Trophoblast cell (in vitro differentiated cells and primary cell): Measurements from ENCODE around the gene CCNT1.

Source experiments
- DNase-seq, 2 donors: peaks; one replicate each; pipeline ENCODE4 v3.0.0-alpha.2; 2016
- H2AFZ ChIP-seq: 2 replicates; pipeline ENCODE4 v1.6.1; 2013; ENCODE audit warnings: low read length, moderate library complexity, mild to moderate bottlenecking; ENCODE audit not compliant: insufficient read depth, poor library complexity
- H2AK5ac ChIP-seq: 2 replicates; pipeline ENCODE4 v1.6.1; 2013; ENCODE audit warnings: mild to moderate bottlenecking, low read length
- H2BK120ac ChIP-seq: 2 replicates; pipeline ENCODE4 v1.6.1; 2013; ENCODE audit warnings: low read length, mild to moderate bottlenecking, moderate library complexity; ENCODE audit not compliant: insufficient read depth, poor library complexity
- H2BK12ac ChIP-seq: 2 replicates; pipeline ENCODE4 v1.6.1; 2013; ENCODE audit warnings: mild to moderate bottlenecking, low read length, moderate library complexity
- H2BK5ac ChIP-seq: 2 replicates; pipeline ENCODE4 v1.6.1; 2013; ENCODE audit warnings: low read length, low read depth, moderate library complexity, mild to moderate bottlenecking; ENCODE audit not compliant: poor library complexity
- H3K14ac ChIP-seq: 2 replicates; pipeline ENCODE4 v1.6.1; 2013; ENCODE audit warnings: mild to moderate bottlenecking, low read length
- H3K18ac ChIP-seq: 2 replicates; pipeline ENCODE4 v1.6.1; 2013; ENCODE audit warnings: mild to moderate bottlenecking, low read length
- H3K23ac ChIP-seq: 2 replicates; pipeline ENCODE4 v1.6.1; 2013; ENCODE audit warnings: low read length
- H3K27ac ChIP-seq: 2 replicates; pipeline ENCODE4 v1.5.1; 2013; ENCODE audit warnings: low read depth, mild to moderate bottlenecking, inconsistent platforms, low read length, moderate library complexity
- H3K27me3 ChIP-seq: 2 replicates; pipeline ENCODE4 v1.6.1; 2013; ENCODE audit warnings: inconsistent platforms, mild to moderate bottlenecking, low read length, moderate library complexity; ENCODE audit not compliant: insufficient read depth
- H3K36me3 ChIP-seq, 2 experiments: 1 replicate in 1 of 2; 2 replicates in 1 of 2; pipeline ENCODE4 v1.6.1; 2013; ENCODE audit warnings: low read length in 2 of 2, mild to moderate bottlenecking in 2 of 2, moderate library complexity in 1 of 2; ENCODE audit not compliant: insufficient read depth in 2 of 2, control insufficient read depth in 1 of 2
- H3K4ac ChIP-seq: 2 replicates; pipeline ENCODE4 v1.6.1; 2013; ENCODE audit warnings: low read depth, mild to moderate bottlenecking, low read length, moderate library complexity
- H3K4me1 ChIP-seq, 2 experiments: 1 replicate in 1 of 2; 2 replicates in 1 of 2; pipeline ENCODE4 v1.6.1; 2013; ENCODE audit warnings: low read length in 2 of 2, mild to moderate bottlenecking in 2 of 2, moderate library complexity in 1 of 2; ENCODE audit not compliant: insufficient read depth in 2 of 2, control insufficient read depth in 1 of 2
- H3K4me2 ChIP-seq: 2 replicates; pipeline ENCODE4 v1.6.1; 2013; ENCODE audit warnings: inconsistent platforms, mild to moderate bottlenecking, low read length, moderate library complexity
- H3K4me3 ChIP-seq: 2 replicates; pipeline ENCODE4 v1.5.1; 2013; ENCODE audit warnings: mild to moderate bottlenecking, low read depth, low read length, inconsistent platforms
- H3K79me1 ChIP-seq: one replicate; pipeline ENCODE4 v1.6.1; 2013; ENCODE audit warnings: low read length
- H3K79me2 ChIP-seq: 2 replicates; pipeline ENCODE4 v1.6.1; 2013; ENCODE audit warnings: low read length, mild to moderate bottlenecking; ENCODE audit not compliant: control insufficient read depth, insufficient read depth, poor library complexity
- H3K9ac ChIP-seq: 2 replicates; pipeline ENCODE4 v1.6.1; 2013; ENCODE audit warnings: mild to moderate bottlenecking, low read length
- H3K9me3 ChIP-seq: 2 replicates; pipeline ENCODE4 v1.6.1; 2013; ENCODE audit warnings: low read depth, mild to moderate bottlenecking, control low read depth, inconsistent platforms, low read length; ENCODE audit not compliant: insufficient read depth
- H4K12ac ChIP-seq: 2 replicates; pipeline ENCODE4 v1.6.1; 2013; ENCODE audit warnings: low read depth, mild to moderate bottlenecking, low read length, moderate library complexity
- H4K8ac ChIP-seq: 2 replicates; pipeline ENCODE4 v1.6.1; 2013; ENCODE audit warnings: low read depth, mild to moderate bottlenecking, low read length, moderate library complexity
- H4K91ac ChIP-seq: one replicate; pipeline ENCODE4 v1.6.1; 2013; ENCODE audit warnings: low read depth, mild to moderate bottlenecking, low read length, moderate library complexity
- WGBS: extraction: QIAGEN DNeasy Blood & Tissue Kit; methylation state at CpG from one replicate; pipeline ENCODE4 v1.1.7; 2013; ENCODE audit warnings: missing lambda C conversion rate; ENCODE audit not compliant: insufficient read length, insufficient coverage; ENCODE audit errors: extremely low coverage; 5-methylcytosine and 5-hydroxymethylcytosine counted together

Gene CCNT1

DNA sequence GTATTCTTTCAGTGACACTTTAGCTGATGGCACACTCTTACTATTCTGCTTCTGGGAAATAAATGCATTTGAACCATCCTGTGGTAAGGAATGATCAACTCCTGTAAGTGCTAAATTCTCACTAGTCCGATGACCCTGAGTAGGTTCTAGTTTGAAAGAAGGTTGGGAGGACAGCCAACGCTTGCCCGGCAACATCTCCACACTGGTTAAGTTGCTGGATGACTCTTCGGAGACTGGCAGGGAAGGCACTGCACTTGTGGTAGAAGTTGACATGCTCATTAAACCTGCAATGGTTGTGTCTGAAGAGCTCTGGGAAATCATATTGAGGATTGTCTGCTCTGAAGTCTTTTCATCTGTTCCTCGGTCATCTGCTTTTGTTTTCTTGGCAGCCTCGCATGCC is 22.5 kb downstream of the CCNT1 start:
- H3K9ac ChIP-seq, result no peak overlapping the region
- no peaks in the 10 kb centered on the region for H3K9me3 ChIP-seq
- no peak overlapping the region for H4K12ac ChIP-seq
- H3K4me1 ChIP-seq, result no peaks in the 10 kb centered on the region
- no peak overlapping the region for H4K91ac ChIP-seq
- peaks cover 24 to 32% of the 10 kb centered on the region in 2 experiments for H3K36me3 ChIP-seq
- no peak overlapping the region for H2BK5ac ChIP-seq
- H3K18ac ChIP-seq, result no peak overlapping the region
- no peak overlapping the region for H4K8ac ChIP-seq
- DNase-seq, result no peak
- no peaks in the 10 kb centered on the region for H3K27me3 ChIP-seq
- H3K27ac ChIP-seq, result no peak overlapping the region
- no peaks in the 10 kb centered on the region for H3K79me2 ChIP-seq
- H3K4ac ChIP-seq, result no peak overlapping the region
- no peak overlapping the region for H2AFZ ChIP-seq
- H3K14ac ChIP-seq, result no peak overlapping the region
- no peak overlapping the region for H3K23ac ChIP-seq
- no peak overlapping the region for H3K4me2 ChIP-seq
- WGBS, result no CpG with 5 or more reads among the region's 6 CpGs
- no peak overlapping the region for H2BK12ac ChIP-seq
- no peak overlapping the region for H3K4me3 ChIP-seq
- H3K79me1 ChIP-seq, result no peaks in the 10 kb centered on the region
- no peak overlapping the region for H2AK5ac ChIP-seq
- no peak overlapping the region for H2BK120ac ChIP-seq

DNA sequence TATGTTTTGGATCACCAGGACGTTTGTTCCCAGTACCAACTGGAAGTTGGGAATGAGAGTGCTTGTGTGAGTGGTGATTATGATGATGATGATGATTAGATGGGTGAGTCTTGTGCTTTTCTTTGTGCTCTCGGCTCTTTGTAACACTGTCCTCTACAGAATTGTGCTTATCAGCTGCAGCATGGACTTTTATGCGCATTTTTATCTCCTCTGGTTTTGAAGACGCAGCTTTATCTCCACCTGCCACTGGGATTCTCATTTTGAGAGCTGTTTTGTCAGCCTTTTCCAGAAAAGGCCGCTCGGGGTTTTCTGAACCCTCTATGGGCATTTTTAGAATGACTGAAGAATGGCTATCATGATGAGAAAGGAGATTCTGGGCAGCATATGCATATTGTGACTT is 22.9 kb downstream of the CCNT1 start:
- Histone ChIP-seq H3K79me2 (no peaks in the 10 kb centered on the region), H3K4me3 (no peak overlapping the region), H3K18ac (no peak overlapping the region), H3K4me2 (no peak overlapping the region), H3K27ac (no peak overlapping the region), H2BK120ac (no peak overlapping the region), H3K9me3 (no peaks in the 10 kb centered on the region), H4K91ac (no peak overlapping the region), H3K9ac (no peak overlapping the region), H3K14ac (no peak overlapping the region), H3K36me3 (peaks cover 22 to 32% of the 10 kb centered on the region in 2 experiments), H4K8ac (no peak overlapping the region), H4K12ac (no peak overlapping the region), H3K79me1 (no peaks in the 10 kb centered on the region), H2BK5ac (no peak overlapping the region), H3K27me3 (no peaks in the 10 kb centered on the region), H3K4me1 (no peaks in the 10 kb centered on the region), H2AK5ac (no peak overlapping the region), H2AFZ (no peak overlapping the region), H2BK12ac (no peak overlapping the region), H3K23ac (no peak overlapping the region), H3K4ac (no peak overlapping the region)
- WGBS, result no CpG with 5 or more reads among the region's 6 CpGs
- no peak for DNase-seq

- H3K14ac ChIP-seq, result no peak overlapping the region
- H2AFZ ChIP-seq, result no peak overlapping the region
- no peak overlapping the region for H4K91ac ChIP-seq
- WGBS, result no CpG with 5 or more reads among the region's 2 CpGs
- no peak overlapping the region for H3K9ac ChIP-seq
- H3K4me2 ChIP-seq, result no peak overlapping the region
- H3K79me2 ChIP-seq, result no peaks in the 10 kb centered on the region
- H3K18ac ChIP-seq, result no peak overlapping the region
- H3K27me3 ChIP-seq, result no peaks in the 10 kb centered on the region
- no peak overlapping the region for H2BK120ac ChIP-seq
- no peak overlapping the region for H3K4me3 ChIP-seq
- no peak overlapping the region for H2AK5ac ChIP-seq
- no peak overlapping the region for H3K23ac ChIP-seq
- no peak overlapping the region for H2BK5ac ChIP-seq
- H2BK12ac ChIP-seq, result no peak overlapping the region
- H3K79me1 ChIP-seq, result no peaks in the 10 kb centered on the region
- no peak overlapping the region for H3K4ac ChIP-seq
- H3K36me3 ChIP-seq, result peaks cover 18 to 29% of the 10 kb centered on the region in 2 experiments
- no peak overlapping the region for H3K27ac ChIP-seq
- no peaks in the 10 kb centered on the region for H3K9me3 ChIP-seq
- no peak for DNase-seq
- no peaks in the 10 kb centered on the region for H3K4me1 ChIP-seq
- H4K12ac ChIP-seq, result no peak overlapping the region
- no peak overlapping the region for H4K8ac ChIP-seq
Measured at GRCh38 chr12:48691826-48692487, 24.6 kb downstream of the CCNT1 start.

GRCh38 chr12:48690990-48691389 is 25.5 kb downstream of the CCNT1 start:
- H2AFZ ChIP-seq, result no peak overlapping the region
- H2BK120ac ChIP-seq, result no peak overlapping the region
- H2BK5ac ChIP-seq, result no peak overlapping the region
- no peak for DNase-seq
- H3K79me2 ChIP-seq, result no peaks in the 10 kb centered on the region
- H3K9me3 ChIP-seq, result no peaks in the 10 kb centered on the region
- no peak overlapping the region for H3K14ac ChIP-seq
- H3K36me3 ChIP-seq, result peaks cover 15 to 25% of the 10 kb centered on the region in 2 experiments
- H4K91ac ChIP-seq, result no peak overlapping the region
- no peak overlapping the region for H2AK5ac ChIP-seq
- no CpG with 5 or more reads among the region's 4 CpGs for WGBS
- no peak overlapping the region for H4K8ac ChIP-seq
- H3K18ac ChIP-seq, result no peak overlapping the region
- no peak overlapping the region for H4K12ac ChIP-seq
- H3K27me3 ChIP-seq, result no peaks in the 10 kb centered on the region
- no peak overlapping the region for H3K4me2 ChIP-seq
- no peak overlapping the region for H3K23ac ChIP-seq
- no peak overlapping the region for H2BK12ac ChIP-seq
- H3K4me1 ChIP-seq, result peaks cover 0 to 4% of the 10 kb centered on the region in 2 experiments
- no peak overlapping the region for H3K4me3 ChIP-seq
- H3K79me1 ChIP-seq, result no peaks in the 10 kb centered on the region
- no peak overlapping the region for H3K9ac ChIP-seq
- no peak overlapping the region for H3K4ac ChIP-seq
- H3K27ac ChIP-seq, result no peak overlapping the region
